ENCODE data around the gene DTNBP1.

Gene DTNBP1

GRCh38 chr6:15630202-15630601 lies 32.6 kb downstream of the DTNBP1 start:
- POLR2A ChIA-PET (ENCODE audit: low non-redundant PET): no interaction called here

GRCh38 chr6:15629487-15629886 lies 33.3 kb downstream of the DTNBP1 start:
- no peak overlapping the region for H3K27ac ChIP-seq
- no peak for DNase-seq (ENCODE audit: low spot score)
- TF ChIP-seq CTCF (conservative IDR thresholded peaks at IDR 0.05; ENCODE audit: low read depth): no peak
- ChIA-PET CTCF (no interaction called here), POLR2A (ENCODE audit: low non-redundant PET) (no interaction called here)

More at GRCh38 chr6:15630202-15630601, 32.6 kb downstream of the DTNBP1 start:
- TF ChIP-seq CTCF (conservative IDR thresholded peaks at IDR 0.05; ENCODE audit: low read depth): no peak
- H3K27ac ChIP-seq: no peak overlapping the region
- CTCF ChIA-PET: no interaction called here
- no peak for DNase-seq (ENCODE audit: low spot score)

GRCh38 chr6:15628499-15629131 lies 34.2 kb downstream of the DTNBP1 start:
- no peak for DNase-seq (ENCODE audit: low spot score)
- no peak for TF ChIP-seq CTCF (conservative IDR thresholded peaks at IDR 0.05; ENCODE audit: low read depth)
- ChIA-PET CTCF (no interaction called here), POLR2A (ENCODE audit: low non-redundant PET) (no interaction called here)
- no peak overlapping the region for H3K27ac ChIP-seq

GRCh38 chr6:15627821-15628220 lies 35.0 kb downstream of the DTNBP1 start:
- no peak for DNase-seq (ENCODE audit: low spot score)
- ChIA-PET CTCF (no interaction called here), POLR2A (ENCODE audit: low non-redundant PET) (no interaction called here)
- TF ChIP-seq CTCF (conservative IDR thresholded peaks at IDR 0.05; ENCODE audit: low read depth): no peak
- no peak overlapping the region for H3K27ac ChIP-seq

GRCh38 chr6:15626878-15627674 lies 35.8 kb downstream of the DTNBP1 start:
- ChIA-PET CTCF (no interaction called here), POLR2A (ENCODE audit: low non-redundant PET) (no interaction called here)
- no peak overlapping the region for H3K27ac ChIP-seq
- TF ChIP-seq CTCF (conservative IDR thresholded peaks at IDR 0.05; ENCODE audit: low read depth): no peak
- DNase-seq (ENCODE audit: low spot score): no peak

GRCh38 chr6:15626160-15626559 lies 36.7 kb downstream of the DTNBP1 start:
- ChIA-PET CTCF (no interaction called here), POLR2A (ENCODE audit: low non-redundant PET) (no interaction called here)
- TF ChIP-seq CTCF (conservative IDR thresholded peaks at IDR 0.05; ENCODE audit: low read depth): no peak
- DNase-seq (ENCODE audit: low spot score): no peak
- no peak overlapping the region for H3K27ac ChIP-seq

Measured in RWPE1 (cell line).